ENCODE measurements around the gene USP11.

The USP11 gene

GRCh38 chrX:47226071-47226470, 6.7 kb upstream of the USP11 start:
- no peak for TF ChIP-seq GATA3 (IDR thresholded peaks at IDR 0.05; ENCODE audit: low read depth, low read length)

- TF ChIP-seq GATA3 (IDR thresholded peaks at IDR 0.05; ENCODE audit: low read depth, low read length) (no peak), GATA2 (IDR thresholded peaks at IDR 0.05; ENCODE audit: low read depth, low read length) (no peak)
These were observed 6.1 kb upstream of the USP11 start for GRCh38 chrX:47226531-47227333.

GRCh38 chrX:47227334-47227583, 5.5 kb upstream of the USP11 start:
- TF ChIP-seq GATA3 (IDR thresholded peaks at IDR 0.05; ENCODE audit: low read depth, low read length) (no peak), GATA2 (IDR thresholded peaks at IDR 0.05; ENCODE audit: low read depth, low read length) (no peak)

GRCh38 chrX:47228550-47229270, 4.1 kb upstream of the USP11 start:
- TF ChIP-seq GATA2 (IDR thresholded peaks at IDR 0.05; ENCODE audit: low read depth, low read length) (no peak), GATA3 (IDR thresholded peaks at IDR 0.05; ENCODE audit: low read depth, low read length) (no peak)

- no peak for TF ChIP-seq GATA2 (IDR thresholded peaks at IDR 0.05; ENCODE audit: low read depth, low read length)
- TF ChIP-seq GATA3 (IDR thresholded peaks at IDR 0.05; ENCODE audit: low read depth, low read length) = no peak
These were observed 3.4 kb upstream of the USP11 start for GRCh38 chrX:47229427-47229826.

- TF ChIP-seq GATA3 (IDR thresholded peaks at IDR 0.05; ENCODE audit: low read depth, low read length) (no peak), GATA2 (IDR thresholded peaks at IDR 0.05; ENCODE audit: low read depth, low read length) (no peak)
These were observed 2.5 kb upstream of the USP11 start for GRCh38 chrX:47230136-47230868.

- TF ChIP-seq GATA2 (IDR thresholded peaks at IDR 0.05; ENCODE audit: low read depth, low read length) (no peak), GATA3 (IDR thresholded peaks at IDR 0.05; ENCODE audit: low read depth, low read length) (no peak)
These were observed 1.6 kb upstream of the USP11 start for GRCh38 chrX:47231167-47231566.

GRCh38 chrX:47232197-47232802, 509 bp upstream of the USP11 start:
- TF ChIP-seq GATA2 (IDR thresholded peaks at IDR 0.05; ENCODE audit: low read depth, low read length) (no peak), GATA3 (IDR thresholded peaks at IDR 0.05; ENCODE audit: low read depth, low read length) (no peak)

GRCh38 chrX:47233333-47234113, 714 bp downstream of the USP11 start:
- no peak for TF ChIP-seq GATA3 (IDR thresholded peaks at IDR 0.05; ENCODE audit: low read depth, low read length)
- TF ChIP-seq GATA2 (IDR thresholded peaks at IDR 0.05; ENCODE audit: low read depth, low read length) = no peak

- no peak for TF ChIP-seq GATA3 (IDR thresholded peaks at IDR 0.05; ENCODE audit: low read depth, low read length)
- no peak for TF ChIP-seq GATA2 (IDR thresholded peaks at IDR 0.05; ENCODE audit: low read depth, low read length)
These were observed 1.8 kb downstream of the USP11 start for GRCh38 chrX:47234583-47234982.

- no peak for TF ChIP-seq GATA2 (IDR thresholded peaks at IDR 0.05; ENCODE audit: low read depth, low read length)
- TF ChIP-seq GATA3 (IDR thresholded peaks at IDR 0.05; ENCODE audit: low read depth, low read length) = no peak
These were observed 2.9 kb downstream of the USP11 start for GRCh38 chrX:47235691-47236103.

- TF ChIP-seq GATA3 (IDR thresholded peaks at IDR 0.05; ENCODE audit: low read depth, low read length) (no peak), GATA2 (IDR thresholded peaks at IDR 0.05; ENCODE audit: low read depth, low read length) (no peak)
These were observed 6.4 kb downstream of the USP11 start for GRCh38 chrX:47239199-47239598.

- no peak for TF ChIP-seq GATA3 (IDR thresholded peaks at IDR 0.05; ENCODE audit: low read depth, low read length)
- TF ChIP-seq GATA2 (IDR thresholded peaks at IDR 0.05; ENCODE audit: low read depth, low read length) = no peak
These were observed 7.2 kb downstream of the USP11 start for GRCh38 chrX:47239898-47240545.
